PC-3 (cell line): ENCODE results near the gene MACROD2. TPM values are rescaled to one million over a fixed set of nuclear protein-coding genes. Genes with fewer than 3 reads are reported as not detected.

ENCODE experiments used
- ATAC-seq: fragments of 200-7000 bp; cut with Tn5 transposase; 2 replicates; pipeline ENCODE4 v1.9.1; 2020; ENCODE audit warnings: mild to moderate bottlenecking, moderate library complexity
- BruUV-seq: library from RNA; stranded (reverse); fragments of 400-500 nt; replicated peaks from 2 replicates; lab custom pipeline; 2021; lab: Mats Ljungman, UMichigan
- CTCF ChIA-PET: fragments of 300-600 bp; sonication (Branson Sonifier 250); formaldehyde crosslinking; loops from one replicate; lab custom pipeline; 2022; ENCODE audit warnings: antibody characterized with exemption; lab: Charles Lee
- POLR2A ChIA-PET: fragments of 300-600 bp; sonication (Branson Sonifier 250); formaldehyde crosslinking; loops from one replicate; lab custom pipeline; 2022; ENCODE audit warnings: antibody characterized with exemption; ENCODE audit not compliant: unreplicated experiment; lab: Charles Lee
- DNase-seq: peaks from one replicate; pipeline ENCODE4 v3.0.0-alpha.2; 2015
- H2AFZ ChIP-seq: fragments of 300-600 bp; sonication (generic); 2 replicates; pipeline ENCODE4 v1.6.0; 2016; ENCODE audit warnings: antibody characterized with exemption, low read length
- H3F3A ChIP-seq: fragments of 300-600 bp; sonication (generic); one replicate; pipeline ENCODE4 v1.6.0; 2017; ENCODE audit warnings: antibody characterized with exemption, low read length, control low read depth, mild to moderate bottlenecking; ENCODE audit not compliant: unreplicated experiment
- H3K27ac ChIP-seq: fragments of 300-600 bp; sonication (generic); 2 replicates; pipeline ENCODE4 v1.5.1; 2016; ENCODE audit warnings: mild to moderate bottlenecking, low read length
- H3K27me3 ChIP-seq: fragments of 300-600 bp; sonication (generic); 2 replicates; pipeline ENCODE4 v1.6.1; 2016; ENCODE audit warnings: low read length, mixed read lengths
- H3K36me3 ChIP-seq: fragments of 300-600 bp; sonication (generic); 2 replicates; pipeline ENCODE4 v1.6.1; 2016; ENCODE audit warnings: low read depth, mixed run types, low read length, mixed read lengths
- H3K4me1 ChIP-seq: fragments of 300-600 bp; sonication (generic); 2 replicates; pipeline ENCODE4 v1.5.1; 2016; ENCODE audit warnings: low read length; ENCODE audit not compliant: insufficient read depth
- H3K4me2 ChIP-seq: fragments of 300-600 bp; sonication (generic); 2 replicates; pipeline ENCODE4 v1.6.0; 2016; ENCODE audit warnings: low read length
- H3K4me3 ChIP-seq: fragments of 300-600 bp; sonication (generic); 2 replicates; pipeline ENCODE4 v1.5.1; 2016; ENCODE audit warnings: mild to moderate bottlenecking, low read length, mixed read lengths
- H3K79me2 ChIP-seq: fragments of 300-600 bp; sonication (generic); 2 replicates; pipeline ENCODE4 v1.6.1; 2017; ENCODE audit warnings: low read length, mixed read lengths
- H3K9ac ChIP-seq: fragments of 300-600 bp; sonication (generic); 2 replicates; pipeline ENCODE4 v1.6.0; 2016; ENCODE audit warnings: mild to moderate bottlenecking, low read length
- H3K9me2 ChIP-seq: fragments of 300-600 bp; sonication (generic); replicated peaks from 2 replicates; pipeline ENCODE4 v1.6.1; 2016; ENCODE audit warnings: mixed run types, low read length, mixed read lengths
- H3K9me3 ChIP-seq: fragments of 300-600 bp; sonication (generic); 2 replicates; pipeline ENCODE4 v1.6.1; 2016; ENCODE audit warnings: low read length, mixed read lengths
- H4K20me1 ChIP-seq: fragments of 300-600 bp; sonication (generic); 2 replicates; pipeline ENCODE4 v1.6.1; 2016; ENCODE audit warnings: low read length, mixed read lengths
- EZH2 ChIP-seq: fragments of 300-600 bp; sonication (generic); IDR thresholded peaks from one replicate; pipeline ENCODE4 v1.6.1; 2017; ENCODE audit warnings: antibody characterized with exemption, mild to moderate bottlenecking, low read length; ENCODE audit not compliant: unreplicated experiment
- EZH2phosphoT487 ChIP-seq: fragments of 300-600 bp; sonication (generic); IDR thresholded peaks from 2 replicates; pipeline ENCODE4 v1.6.1; 2018; ENCODE audit warnings: mild to moderate bottlenecking, antibody characterized with exemption, low read length, borderline replicate concordance
- intact Hi-C: fragments of 100-400 bp; cut with micrococcal nuclease; formaldehyde crosslinking; loops from 2 replicates; pipeline ENCODE4 v1.9.0; 2023
- total RNA-seq: library from RNA; depleted of rRNA; stranded (reverse); fragments of >200 nt; gene quantifications from 2 replicates; pipeline ENCODE4 v1.2.3, GENCODE V29; 2014
- TF ChIP-seq, protein P1 (sequence below): fragments of 300-600 bp; sonication (generic); conservative IDR thresholded peaks from 2 replicates; pipeline ENCODE4 v1.5.1; 2017; ENCODE audit warnings: antibody characterized with exemption, low read depth, mild to moderate bottlenecking, low read length

MACROD2 gene
- total RNA-seq, 1 experiment from 2014 or later, result 3.1 TPM

GRCh38 chr20:14724468-14724867 lies 729.2 kb downstream of the MACROD2 start:
- H3K9ac ChIP-seq, result no peak overlapping the region
- H3K4me2 ChIP-seq, result no peak overlapping the region
- 0 out of 2 replicates have a peak, but pooled peaks cover 7% of the 10 kb centered on the region for H3K4me1 ChIP-seq
- H3K27me3 ChIP-seq, result no peaks in the 10 kb centered on the region
- no peaks in the 10 kb centered on the region for H3K9me2 ChIP-seq
- no peak overlapping the region for H2AFZ ChIP-seq
- ATAC-seq, result no peak
- no peaks in the 10 kb centered on the region for H4K20me1 ChIP-seq
- ChIA-PET POLR2A (no interaction called here), CTCF (no interaction called here)
- no peak overlapping the region for H3K4me3 ChIP-seq
- DNase-seq, result no peak
- H3K9me3 ChIP-seq, result no peaks in the 10 kb centered on the region
- BruUV-seq, result no TSS peak
- no peak overlapping the region for H3K27ac ChIP-seq
- H3K36me3 ChIP-seq, result no peaks in the 10 kb centered on the region
- no peak for TF ChIP-seq EZH2phosphoT487
- TF ChIP-seq, protein P1, sequence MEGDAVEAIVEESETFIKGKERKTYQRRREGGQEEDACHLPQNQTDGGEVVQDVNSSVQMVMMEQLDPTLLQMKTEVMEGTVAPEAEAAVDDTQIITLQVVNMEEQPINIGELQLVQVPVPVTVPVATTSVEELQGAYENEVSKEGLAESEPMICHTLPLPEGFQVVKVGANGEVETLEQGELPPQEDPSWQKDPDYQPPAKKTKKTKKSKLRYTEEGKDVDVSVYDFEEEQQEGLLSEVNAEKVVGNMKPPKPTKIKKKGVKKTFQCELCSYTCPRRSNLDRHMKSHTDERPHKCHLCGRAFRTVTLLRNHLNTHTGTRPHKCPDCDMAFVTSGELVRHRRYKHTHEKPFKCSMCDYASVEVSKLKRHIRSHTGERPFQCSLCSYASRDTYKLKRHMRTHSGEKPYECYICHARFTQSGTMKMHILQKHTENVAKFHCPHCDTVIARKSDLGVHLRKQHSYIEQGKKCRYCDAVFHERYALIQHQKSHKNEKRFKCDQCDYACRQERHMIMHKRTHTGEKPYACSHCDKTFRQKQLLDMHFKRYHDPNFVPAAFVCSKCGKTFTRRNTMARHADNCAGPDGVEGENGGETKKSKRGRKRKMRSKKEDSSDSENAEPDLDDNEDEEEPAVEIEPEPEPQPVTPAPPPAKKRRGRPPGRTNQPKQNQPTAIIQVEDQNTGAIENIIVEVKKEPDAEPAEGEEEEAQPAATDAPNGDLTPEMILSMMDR, result no peak
- no peak for TF ChIP-seq EZH2
- intact Hi-C loops, result no loop called here
- H3F3A ChIP-seq, result no peaks in the 10 kb centered on the region
- no peaks in the 10 kb centered on the region for H3K79me2 ChIP-seq

GRCh38 chr20:14726591-14726990 lies 731.3 kb downstream of the MACROD2 start:
- Histone ChIP-seq H3K36me3 (no peaks in the 10 kb centered on the region), H4K20me1 (no peaks in the 10 kb centered on the region), H3F3A (no peaks in the 10 kb centered on the region), H3K4me3 (no peak overlapping the region), H3K27ac (no peak overlapping the region), H3K4me2 (no peak overlapping the region), H3K27me3 (no peaks in the 10 kb centered on the region), H2AFZ (no peak overlapping the region), H3K9me2 (no peaks in the 10 kb centered on the region), H3K79me2 (no peaks in the 10 kb centered on the region), H3K9ac (no peak overlapping the region), H3K4me1 (0 out of 2 replicates have a peak, but pooled peaks cover 7% of the 10 kb centered on the region), H3K9me3 (no peaks in the 10 kb centered on the region)
- BruUV-seq, result no TSS peak
- ChIA-PET CTCF (no interaction called here), POLR2A (no interaction called here)
- ATAC-seq (no peak), DNase-seq (no peak)
- intact Hi-C loops, result no loop called here
- TF ChIP-seq EZH2phosphoT487 (no peak), EZH2 (no peak)
- TF ChIP-seq, protein P1, result no peak

DNA sequence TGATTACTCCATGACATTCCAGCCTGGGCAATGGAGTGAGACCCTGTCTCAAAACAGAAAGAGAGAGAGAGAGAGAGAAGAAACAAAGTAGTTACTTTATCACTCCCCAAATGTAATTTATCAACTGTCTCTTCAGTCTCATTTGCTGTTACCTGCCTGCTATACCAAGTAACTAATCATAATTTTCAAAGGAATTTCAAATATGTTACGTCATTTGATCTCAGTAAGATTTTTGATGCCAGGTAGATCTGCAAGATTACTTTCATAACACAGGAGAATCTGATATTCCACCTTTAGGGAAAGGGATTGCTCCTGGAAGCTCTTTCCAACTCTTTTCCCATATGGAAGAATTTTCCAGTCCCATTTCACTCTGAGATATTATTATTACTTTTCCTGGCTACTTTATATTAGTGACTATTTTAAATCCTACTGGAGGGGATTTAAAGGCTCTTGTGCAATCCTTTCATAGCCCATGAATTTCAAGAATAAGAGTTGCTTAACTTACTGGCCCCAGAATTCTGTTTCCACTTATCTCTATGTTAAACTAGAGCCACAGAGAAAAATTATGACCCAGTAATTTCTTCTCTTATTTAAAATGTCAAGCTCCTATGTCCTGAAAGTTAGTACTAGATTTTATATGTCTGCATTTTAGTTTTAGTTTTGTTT lies 732.3 kb downstream of the MACROD2 start:
- Histone ChIP-seq H3K9me2 (no peaks in the 10 kb centered on the region), H3K36me3 (no peaks in the 10 kb centered on the region), H3K4me2 (no peak overlapping the region), H2AFZ (no peak overlapping the region), H3K27me3 (no peaks in the 10 kb centered on the region), H3K9me3 (no peaks in the 10 kb centered on the region), H3K4me1 (0 out of 2 replicates have a peak, but pooled peaks cover 7% of the 10 kb centered on the region), H3K4me3 (no peak overlapping the region), H3K9ac (no peak overlapping the region), H3F3A (no peaks in the 10 kb centered on the region), H3K27ac (no peak overlapping the region), H4K20me1 (no peaks in the 10 kb centered on the region), H3K79me2 (no peaks in the 10 kb centered on the region)
- ChIA-PET CTCF (no interaction called here), POLR2A (no interaction called here)
- no peak for ATAC-seq
- no TSS peak for BruUV-seq
- TF ChIP-seq EZH2phosphoT487, result no peak
- intact Hi-C loops, result no loop called here
- DNase-seq, result no peak
